HepG2 (cell line): Measurements from ENCODE around the gene HS3ST5. TPM values are rescaled to one million over a fixed set of nuclear protein-coding genes. Genes with fewer than 3 reads are reported as not detected.

Source experiments
- AKNA ChIP-seq: sonication (generic); formaldehyde crosslinking; IDR thresholded peaks from 2 replicates; pipeline ENCODE4 v1.4.0; 2020; ENCODE audit warnings: missing genetic modification reagents, borderline replicate concordance
- CSRNP2 ChIP-seq: sonication (generic); formaldehyde crosslinking; conservative IDR thresholded peaks from 2 replicates; pipeline ENCODE4 v1.8.0; 2022; ENCODE audit warnings: low read depth, missing genetic modification reagents
- DPF2 ChIP-seq: sonication (generic); formaldehyde crosslinking; IDR thresholded peaks from 2 replicates; pipeline ENCODE4 v1.4.0; 2020; ENCODE audit warnings: mild to moderate bottlenecking, low read depth, missing genetic modification reagents, borderline replicate concordance
- ESRRA ChIP-seq: sonication (generic); formaldehyde crosslinking; IDR thresholded peaks from 2 replicates; pipeline ENCODE4 v1.5.1; 2020; ENCODE audit warnings: mild to moderate bottlenecking, low read depth, missing genetic modification reagents
- GATAD2A ChIP-seq: IDR thresholded peaks from 2 replicates; pipeline ENCODE4 v1.6.1; 2016
- HNRNPLL ChIP-seq: fragments of 200-400 bp; formaldehyde crosslinking; IDR thresholded peaks from 2 replicates; pipeline ENCODE4 v1.6.1; 2017; ENCODE audit warnings: mild to moderate bottlenecking, low read depth, low read length; ENCODE audit not compliant: poor library complexity, severe bottlenecking
- KDM3A ChIP-seq: IDR thresholded peaks from 2 replicates; pipeline ENCODE4 v1.6.1; 2018; ENCODE audit warnings: low read depth, missing compliant biosample characterization
- KDM5A ChIP-seq: fragments of 200-600 bp; sonication (generic); IDR thresholded peaks from 2 replicates; pipeline ENCODE4 v1.7.0; 2018; ENCODE audit warnings: antibody characterized with exemption, mild to moderate bottlenecking, low read length, borderline replicate concordance
- MEIS1 ChIP-seq: sonication (generic); formaldehyde crosslinking; IDR thresholded peaks from 2 replicates; pipeline ENCODE4 v1.9.0; 2021; ENCODE audit warnings: mild to moderate bottlenecking, missing genetic modification reagents, moderate library complexity, borderline replicate concordance
- NFIB ChIP-seq: sonication (generic); formaldehyde crosslinking; IDR thresholded peaks from 2 replicates; pipeline ENCODE4 v1.9.0; 2021; ENCODE audit warnings: missing genetic modification reagents, mild to moderate bottlenecking, borderline replicate concordance
- SIN3A ChIP-seq: IDR thresholded peaks from 2 replicates; pipeline ENCODE4 v1.6.1; 2011; ENCODE audit warnings: low read depth, mild to moderate bottlenecking, control low read depth, low read length, borderline replicate concordance
- SRSF1 ChIP-seq: fragments of 200-400 bp; formaldehyde crosslinking; optimal IDR thresholded peaks from 2 replicates; pipeline ENCODE3; 2017; ENCODE audit warnings: mild to moderate bottlenecking, low read depth, low read length, moderate library complexity
- STAT5B ChIP-seq: sonication (generic); formaldehyde crosslinking; IDR thresholded peaks from 2 replicates; pipeline ENCODE4 v1.4.0; 2020; ENCODE audit warnings: missing genetic modification reagents
- TCF7 ChIP-seq: sonication (generic); IDR thresholded peaks from 2 replicates; pipeline ENCODE4 v1.6.1; 2016; ENCODE audit warnings: antibody characterized with exemption, low read depth
- TRIM24 ChIP-seq: sonication (generic); formaldehyde crosslinking; IDR thresholded peaks from 2 replicates; pipeline ENCODE4 v1.8.0; 2022; ENCODE audit warnings: mild to moderate bottlenecking, missing genetic modification reagents
- ZGPAT ChIP-seq: IDR thresholded peaks from 2 replicates; pipeline ENCODE4 v1.6.1; 2016; ENCODE audit warnings: mild to moderate bottlenecking
- ZNF333 ChIP-seq: sonication (generic); formaldehyde crosslinking; IDR thresholded peaks from 2 replicates; pipeline ENCODE4 v1.4.0; 2020; ENCODE audit warnings: mild to moderate bottlenecking, missing genetic modification reagents, borderline replicate concordance
- ZNF501 ChIP-seq: sonication (generic); formaldehyde crosslinking; IDR thresholded peaks from 2 replicates; pipeline ENCODE4 v1.5.1; 2020; ENCODE audit warnings: mild to moderate bottlenecking, moderate library complexity, missing genetic modification reagents
- ZNF740 ChIP-seq: sonication (generic); formaldehyde crosslinking; IDR thresholded peaks from 2 replicates; pipeline ENCODE4 v1.4.0; 2020; ENCODE audit warnings: missing genetic modification reagents
- ZNF777 ChIP-seq: sonication (generic); formaldehyde crosslinking; IDR thresholded peaks from 2 replicates; pipeline ENCODE4 v1.4.0; 2020; ENCODE audit warnings: missing genetic modification reagents
- polyA plus RNA-seq, 8 experiments: library from polyadenylated mRNA; depleted of rRNA in 3 of 8; stranded (reverse) in 7 of 8; unstranded in 1 of 8; fragments of >200 nt; fragmentation: Illumina TruSeq in 4 of 8; extraction: Trizol in 4 of 8; gene quantifications; 2 replicates each; pipeline versions ENCODE4 v1.2.1 to v1.2.3, GENCODE V29; 2011 to 2016; ENCODE audit warnings: low read depth in 4 of 8, missing spikeins in 1 of 8, mixed read lengths in 1 of 8; ENCODE audit not compliant: insufficient read depth in 1 of 8
- total RNA-seq, 5 experiments: library from RNA; depleted of rRNA; stranded (reverse); fragments of >200 nt; fragmentation: Illumina TruSeq; extraction: Trizol; gene quantifications; 2 replicates each; pipeline ENCODE4 v1.2.3, GENCODE V29; 2016; ENCODE audit warnings: low read depth in 1 of 5

Gene HS3ST5
- total and polyA plus RNA-seq, 2 of the 13 experiments (the other 11 are each of a cell fraction or from before 2014, with no cell fraction given), result 1.1 to 1.6 TPM

- TF ChIP-seq AKNA (CRISPR knock-in tag), result no peak
- TF ChIP-seq NFIB, result no peak
- no peak for TF ChIP-seq ZNF333
- TF ChIP-seq KDM5A, result no peak
- TF ChIP-seq KDM3A (CRISPR knock-in tag), result no peak; the same call in 1 of the 2 replicates
- TF ChIP-seq STAT5B (CRISPR knock-in tag), result no peak
- TF ChIP-seq CSRNP2, result no peak
- 0 out of 2 replicates have a peak, but pooled peaks have one; percentile 37 for TF ChIP-seq TRIM24 (CRISPR knock-in tag)
- peak; percentile 48; the same call in 1 of the 2 replicates for TF ChIP-seq DPF2 (CRISPR knock-in tag)
- TF ChIP-seq SRSF1, result no peak
- 0 out of 2 replicates have a peak, but pooled peaks have one; percentile 33 for TF ChIP-seq SIN3A
- no peak for TF ChIP-seq ZNF777 (CRISPR knock-in tag)
- peak; percentile 79; the same call in 1 of the 2 replicates for TF ChIP-seq ZNF501 (CRISPR knock-in tag)
- TF ChIP-seq ZGPAT (CRISPR knock-in tag), result peak; percentile 66; the same call in 1 of the 2 replicates
- TF ChIP-seq ZNF740 (CRISPR knock-in tag), result peak; percentile 92
- 0 out of 2 replicates have a peak, but pooled peaks have one; percentile 42 for TF ChIP-seq MEIS1 (CRISPR knock-in tag)
- TF ChIP-seq GATAD2A, result peak; percentile 91
- peak; percentile 89 for TF ChIP-seq TCF7
- no peak for TF ChIP-seq HNRNPLL
- TF ChIP-seq ESRRA (CRISPR knock-in tag), result no peak
These were observed 197.7 kb downstream of the HS3ST5 start (continued) for GRCh38 chr6:114144887-114145851.
